Activated T-helper 17 cell treated with anti-CD3 and anti-CD28 coated beads, Interleukin-2, amount 50 U/mL, for 72 hours (primary cell): ENCODE results near the gene CCDC38. TPM values are rescaled to one million over a fixed set of nuclear protein-coding genes. Genes with fewer than 3 reads are reported as not detected.

Experiments
- total RNA-seq, 2 donors: library from RNA; stranded (reverse); gene quantifications; one replicate each; pipeline ENCODE4 v1.2.3, GENCODE V29; 2022

Gene CCDC38
- total RNA-seq, 2 donors from 2014 or later, result 0.24 to 0.28 TPM

Other genes starting within 250 kb of the CCDC38 start
- gene NTN4, start 151.8 kb downstream of the CCDC38 start, total RNA-seq, result under 1 TPM; 0.06 to 0.34 TPM
- 10 to 100 TPM; 35.0 to 52.3 TPM for gene SNRPF, start 83.7 kb downstream of the CCDC38 start, total RNA-seq
- 1 to 10 TPM in 1 of 2 donors, under 1 TPM in 1; 0.80 to 1.4 TPM for gene AMDHD1, start 717 bp upstream of the CCDC38 start, total RNA-seq
- gene HAL, start 53.7 kb upstream of the CCDC38 start, total RNA-seq, result 1 to 10 TPM in 1 of 2 donors, under 1 TPM in 1; 0.53 to 2.2 TPM
- gene LTA4H, start 93.0 kb upstream of the CCDC38 start, total RNA-seq, result 100 to 1,000 TPM in 1 of 2 donors, 10 to 100 TPM in 1; 95.4 to 127 TPM